ENCODE measurements around the gene PAPOLG.

GRCh38 chr2:60843006-60843405 lies 86.9 kb downstream of the PAPOLG start:
- TF ChIP-seq POLR2AphosphoS5 (IDR thresholded peaks at IDR 0.05) (no peak), POLR2A (IDR thresholded peaks at IDR 0.05) (no peak), CTCF (IDR thresholded peaks at IDR 0.05) (no peak), EP300 (IDR thresholded peaks at IDR 0.05) (no peak)

Data from stomach (tissue), 4 donors.